ENCODE measurements around the gene SERF2. TPM values are rescaled to one million over a fixed set of nuclear protein-coding genes. Genes with fewer than 3 reads are reported as not detected.
"Not testable (repeated sequence)": the region's sequence is repeated elsewhere in the genome, so short reads cannot be mapped to it uniquely, and the experiment has no call there.

Gene SERF2
- total RNA-seq, 2 experiments from 2014 or later = 695 to 709 TPM

DNA sequence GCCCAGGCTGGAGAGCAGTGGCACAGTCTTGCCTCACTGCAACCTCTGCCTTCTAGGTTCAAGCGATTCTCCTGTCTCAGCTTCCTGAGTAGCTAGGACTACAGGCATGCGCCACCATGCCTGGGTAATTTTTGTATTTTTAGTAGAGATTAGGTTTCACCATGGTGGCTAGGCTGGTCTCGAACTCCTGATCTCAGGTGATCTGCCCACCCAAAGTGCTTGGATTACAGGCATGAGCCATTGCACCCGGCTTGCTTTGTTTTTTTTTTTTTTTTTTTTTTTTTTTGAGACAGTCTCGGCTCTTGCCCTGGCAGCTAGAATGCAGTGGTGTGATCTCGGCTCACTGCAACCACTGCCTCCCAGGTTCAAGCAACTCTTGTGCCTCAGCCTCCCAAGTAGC, 40.4 kb downstream of the SERF2 start:
- peaks cover 22% of the 10 kb centered on the region for H3K4me1 Mint-ChIP-seq
- not testable (repeated sequence) for H3K4me3 Mint-ChIP-seq, DNase-seq, H3K27ac Mint-ChIP-seq, H3K9me3 Mint-ChIP-seq, H3K27me3 Mint-ChIP-seq
- peaks cover 51% of the 10 kb centered on the region for H3K36me3 Mint-ChIP-seq

DNA sequence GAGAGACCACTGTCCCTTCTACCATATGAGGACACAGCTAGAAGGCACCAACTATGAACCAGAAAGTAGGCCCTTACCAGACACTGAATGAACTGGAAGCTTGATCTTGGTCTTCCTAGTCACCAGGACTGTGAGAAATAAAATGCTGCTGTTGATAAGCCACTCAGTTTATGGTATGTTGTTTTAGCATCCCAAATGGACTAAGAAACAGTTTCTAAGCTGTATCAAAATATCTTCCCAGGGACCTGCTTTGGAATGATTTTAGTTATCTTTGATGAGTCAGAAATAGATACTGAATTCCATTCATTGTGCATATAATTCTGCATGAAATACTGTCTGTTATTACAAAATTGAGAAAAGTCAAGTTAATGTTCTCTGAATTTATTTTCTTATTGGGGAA, 53.3 kb downstream of the SERF2 start:
- no peak for DNase-seq
- Mint-ChIP-seq H3K27me3 (no peaks in the 10 kb centered on the region), H3K27ac (no peak overlapping the region), H3K36me3 (peaks cover 27% of the 10 kb centered on the region), H3K4me3 (no peak overlapping the region), H3K4me1 (no peaks in the 10 kb centered on the region), H3K9me3 (no peaks in the 10 kb centered on the region)

Other genes with a start within 250 kb of the SERF2 start
- gene PPIP5K1, start 202.1 kb upstream of the SERF2 start, total RNA-seq = 10 to 100 TPM; 32.8 to 33.6 TPM
- under 1 TPM; 0.29 to 0.92 TPM for gene CKMT1B, start 198.3 kb upstream of the SERF2 start, total RNA-seq
- under 1 TPM; 0.54 to 0.62 TPM for gene STRC, start 173.5 kb upstream of the SERF2 start, total RNA-seq
- 1 to 10 TPM in 1 of 2 experiments, under 1 TPM in 1; 0.91 to 1.7 TPM for gene CATSPER2, start 143.5 kb upstream of the SERF2 start, total RNA-seq
- under 1 TPM in 1 of 2 experiments, not detected in 1; 0.14 TPM for gene CKMT1A, start 98.5 kb upstream of the SERF2 start, total RNA-seq
- gene PDIA3, start 45.9 kb upstream of the SERF2 start, total RNA-seq = 100 to 1,000 TPM; 335 to 338 TPM
- gene ELL3, start 15.4 kb upstream of the SERF2 start, total RNA-seq = 1 to 10 TPM; 1.4 to 2.4 TPM
- gene SERINC4, start 7.9 kb downstream of the SERF2 start, total RNA-seq = under 1 TPM; 0.08 to 0.14 TPM
- gene HYPK, start 8.3 kb downstream of the SERF2 start, total RNA-seq = 10 to 100 TPM; 20.9 to 24.0 TPM
- gene MFAP1, start 32.4 kb downstream of the SERF2 start, total RNA-seq = 10 to 100 TPM; 48.3 to 49.6 TPM
- 10 to 100 TPM; 75.1 to 81.1 TPM for gene WDR76, start 34.7 kb downstream of the SERF2 start, total RNA-seq

All from activated naive CD8-positive, alpha-beta T cell treated with anti-CD3 and anti-CD28 coated beads for 36 hours (primary cell).